ENCODE measurements around the gene TUBA3C.
"Not testable (repeated sequence)": the region's sequence is repeated elsewhere in the genome, so short reads cannot be mapped to it uniquely, and the experiment has no call there.

The TUBA3C gene

GRCh38 chr13:19181621-19182485 is at the start of gene TUBA3C:
TSS of gene TUBA3C (minus strand) at chr13:19181824. CDS start at chr13:19181747, 77 bp downstream.
- no peak within 1 kb of the TSS for H3K27ac Mint-ChIP-seq
- H3K27me3 Mint-ChIP-seq, result no peaks in the 10 kb centered on the region
- no peak within 1 kb of the TSS for H3K4me3 Mint-ChIP-seq
- intact Hi-C loops (cut with micrococcal nuclease), result no loop called here
- peaks cover 65% of the 10 kb centered on the region for H3K9me3 Mint-ChIP-seq
- no peaks in the 10 kb centered on the region for H3K4me1 Mint-ChIP-seq (ENCODE audit: low read depth)
- H3K36me3 Mint-ChIP-seq (ENCODE audit: low read depth), result no peaks in the 10 kb centered on the region

- intact Hi-C loops (cut with micrococcal nuclease); H3K4me1 Mint-ChIP-seq (ENCODE audit: low read depth); H3K27me3 Mint-ChIP-seq; H3K4me3 Mint-ChIP-seq; H3K9me3 Mint-ChIP-seq; H3K27ac Mint-ChIP-seq; H3K36me3 Mint-ChIP-seq (ENCODE audit: low read depth): not testable (repeated sequence)
Measured at GRCh38 chr13:19207413-19207812, 25.8 kb upstream of the TUBA3C start.

- intact Hi-C loops (cut with micrococcal nuclease); H3K27me3 Mint-ChIP-seq; H3K36me3 Mint-ChIP-seq (ENCODE audit: low read depth); H3K4me1 Mint-ChIP-seq (ENCODE audit: low read depth); H3K4me3 Mint-ChIP-seq; H3K27ac Mint-ChIP-seq: not testable (repeated sequence)
- peaks cover 33% of the 10 kb centered on the region for H3K9me3 Mint-ChIP-seq
Measured at GRCh38 chr13:19192622-19193021, 11.0 kb upstream of the TUBA3C start.

- H3K4me1 Mint-ChIP-seq (ENCODE audit: low read depth); intact Hi-C loops (cut with micrococcal nuclease); H3K27me3 Mint-ChIP-seq; H3K27ac Mint-ChIP-seq; H3K4me3 Mint-ChIP-seq; H3K36me3 Mint-ChIP-seq (ENCODE audit: low read depth): not testable (repeated sequence)
- peaks cover 42% of the 10 kb centered on the region for H3K9me3 Mint-ChIP-seq
Measured at GRCh38 chr13:19189911-19190310, 8.3 kb upstream of the TUBA3C start.

- H3K27ac Mint-ChIP-seq; H3K4me1 Mint-ChIP-seq (ENCODE audit: low read depth); H3K27me3 Mint-ChIP-seq; H3K36me3 Mint-ChIP-seq (ENCODE audit: low read depth); H3K4me3 Mint-ChIP-seq; intact Hi-C loops (cut with micrococcal nuclease): not testable (repeated sequence)
- H3K9me3 Mint-ChIP-seq, result peaks cover 42% of the 10 kb centered on the region
Measured at GRCh38 chr13:19189368-19189767, 7.7 kb upstream of the TUBA3C start.

- H3K9me3 Mint-ChIP-seq, result peaks cover 52% of the 10 kb centered on the region
- H3K4me3 Mint-ChIP-seq, result no peak overlapping the region
- no peak overlapping the region for H3K27ac Mint-ChIP-seq
- H3K4me1 Mint-ChIP-seq (ENCODE audit: low read depth), result no peaks in the 10 kb centered on the region
- intact Hi-C loops (cut with micrococcal nuclease), result no loop called here
- no peaks in the 10 kb centered on the region for H3K36me3 Mint-ChIP-seq (ENCODE audit: low read depth)
- no peaks in the 10 kb centered on the region for H3K27me3 Mint-ChIP-seq
Measured at GRCh38 chr13:19185865-19186645, 4.4 kb upstream of the TUBA3C start.

- H3K27ac Mint-ChIP-seq, result no peak overlapping the region
- H3K36me3 Mint-ChIP-seq (ENCODE audit: low read depth), result no peaks in the 10 kb centered on the region
- intact Hi-C loops (cut with micrococcal nuclease), result no loop called here
- H3K27me3 Mint-ChIP-seq, result no peaks in the 10 kb centered on the region
- H3K4me1 Mint-ChIP-seq (ENCODE audit: low read depth), result no peaks in the 10 kb centered on the region
- H3K9me3 Mint-ChIP-seq, result peaks cover 47% of the 10 kb centered on the region
- H3K4me3 Mint-ChIP-seq, result no peak overlapping the region
Measured at GRCh38 chr13:19185086-19185864, 3.7 kb upstream of the TUBA3C start.

- intact Hi-C loops (cut with micrococcal nuclease), result no loop called here
- Mint-ChIP-seq H3K27ac (no peak overlapping the region), H3K4me3 (no peak overlapping the region)
Measured at GRCh38 chr13:19184176-19184575, 2.6 kb upstream of the TUBA3C start.

GRCh38 chr13:19183676-19184075 is 2.1 kb upstream of the TUBA3C start:
- Mint-ChIP-seq H3K27ac (no peak overlapping the region), H3K4me1 (ENCODE audit: low read depth) (no peaks in the 10 kb centered on the region), H3K36me3 (ENCODE audit: low read depth) (no peaks in the 10 kb centered on the region), H3K9me3 (peaks cover 53% of the 10 kb centered on the region), H3K27me3 (no peaks in the 10 kb centered on the region), H3K4me3 (no peak overlapping the region)
- intact Hi-C loops (cut with micrococcal nuclease), result no loop called here

More at GRCh38 chr13:19184176-19184575, 2.6 kb upstream of the TUBA3C start:
- no peaks in the 10 kb centered on the region for H3K36me3 Mint-ChIP-seq (ENCODE audit: low read depth)
- H3K9me3 Mint-ChIP-seq, result peaks cover 48% of the 10 kb centered on the region
- H3K27me3 Mint-ChIP-seq, result no peaks in the 10 kb centered on the region
- H3K4me1 Mint-ChIP-seq (ENCODE audit: low read depth), result no peaks in the 10 kb centered on the region

- no peaks in the 10 kb centered on the region for H3K27me3 Mint-ChIP-seq
- peaks cover 64% of the 10 kb centered on the region for H3K9me3 Mint-ChIP-seq
- intact Hi-C loops (cut with micrococcal nuclease), result no loop called here
- no peak overlapping the region for H3K27ac Mint-ChIP-seq
- H3K36me3 Mint-ChIP-seq (ENCODE audit: low read depth), result no peaks in the 10 kb centered on the region
- no peaks in the 10 kb centered on the region for H3K4me1 Mint-ChIP-seq (ENCODE audit: low read depth)
- H3K4me3 Mint-ChIP-seq, result no peak overlapping the region
Measured at GRCh38 chr13:19182536-19182935, 912 bp upstream of the TUBA3C start.

GRCh38 chr13:19181021-19181620 is 503 bp downstream of the TUBA3C start:
- Mint-ChIP-seq H3K27me3 (no peaks in the 10 kb centered on the region), H3K4me3 (no peak overlapping the region), H3K27ac (no peak overlapping the region), H3K36me3 (ENCODE audit: low read depth) (no peaks in the 10 kb centered on the region), H3K4me1 (ENCODE audit: low read depth) (no peaks in the 10 kb centered on the region), H3K9me3 (peaks cover 65% of the 10 kb centered on the region)
- intact Hi-C loops (cut with micrococcal nuclease), result no loop called here

GRCh38 chr13:19179916-19180315 is 1.7 kb downstream of the TUBA3C start:
- H3K4me1 Mint-ChIP-seq (ENCODE audit: low read depth), result no peaks in the 10 kb centered on the region
- H3K27ac Mint-ChIP-seq, result no peak overlapping the region
- intact Hi-C loops (cut with micrococcal nuclease), result no loop called here
- peaks cover 73% of the 10 kb centered on the region for H3K9me3 Mint-ChIP-seq
- no peaks in the 10 kb centered on the region for H3K27me3 Mint-ChIP-seq
- no peak overlapping the region for H3K4me3 Mint-ChIP-seq
- no peaks in the 10 kb centered on the region for H3K36me3 Mint-ChIP-seq (ENCODE audit: low read depth)

- H3K27ac Mint-ChIP-seq, result no peak overlapping the region
- no peaks in the 10 kb centered on the region for H3K4me1 Mint-ChIP-seq (ENCODE audit: low read depth)
- intact Hi-C loops (cut with micrococcal nuclease), result no loop called here
- H3K27me3 Mint-ChIP-seq, result no peaks in the 10 kb centered on the region
- H3K9me3 Mint-ChIP-seq, result peaks cover 74% of the 10 kb centered on the region
- H3K36me3 Mint-ChIP-seq (ENCODE audit: low read depth), result no peaks in the 10 kb centered on the region
- no peak overlapping the region for H3K4me3 Mint-ChIP-seq
Measured at GRCh38 chr13:19178901-19179593, 2.6 kb downstream of the TUBA3C start.
